ENCODE measurements around the gene STRIP1.
"Not testable (repeated sequence)": the region's sequence is repeated elsewhere in the genome, so short reads cannot be mapped to it uniquely, and the experiment has no call there.

Gene STRIP1

DNA sequence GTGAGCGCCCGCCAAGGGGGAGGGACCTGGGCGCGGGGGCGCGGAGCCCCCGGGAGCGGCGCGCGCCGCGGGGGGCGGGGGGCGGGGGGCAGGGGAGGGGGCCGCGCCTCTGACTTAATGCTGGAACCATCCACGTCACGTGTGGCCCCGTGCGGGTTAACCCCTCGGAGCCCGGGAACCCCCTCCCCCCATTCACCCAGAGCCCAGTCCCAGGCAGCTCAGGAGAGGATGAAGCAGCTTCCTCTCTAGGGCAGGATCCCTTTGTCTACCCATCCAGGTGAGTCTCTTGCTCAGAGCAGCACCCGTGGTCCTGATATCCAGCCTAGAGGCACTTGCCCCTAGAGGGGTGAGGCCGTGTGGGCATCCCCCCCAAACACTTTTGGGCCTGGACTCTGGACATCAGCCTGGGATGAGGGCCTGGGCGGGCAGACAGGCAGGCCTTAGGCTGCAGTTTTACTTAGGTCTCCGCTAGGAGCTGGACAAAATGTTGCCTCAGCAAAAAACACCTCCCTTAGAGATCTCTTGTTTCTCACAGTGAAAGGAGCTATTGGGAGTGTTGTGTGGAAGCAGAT lies 36.3 kb downstream of the STRIP1 start, which contains the start of gene ALX3:
Gene ALX3, minus strand, starts transcription at position 2 of the 572 bp plus-strand sequence. CDS start 60 bp downstream, outside the sequence.
- no peak for DNase-seq

DNA sequence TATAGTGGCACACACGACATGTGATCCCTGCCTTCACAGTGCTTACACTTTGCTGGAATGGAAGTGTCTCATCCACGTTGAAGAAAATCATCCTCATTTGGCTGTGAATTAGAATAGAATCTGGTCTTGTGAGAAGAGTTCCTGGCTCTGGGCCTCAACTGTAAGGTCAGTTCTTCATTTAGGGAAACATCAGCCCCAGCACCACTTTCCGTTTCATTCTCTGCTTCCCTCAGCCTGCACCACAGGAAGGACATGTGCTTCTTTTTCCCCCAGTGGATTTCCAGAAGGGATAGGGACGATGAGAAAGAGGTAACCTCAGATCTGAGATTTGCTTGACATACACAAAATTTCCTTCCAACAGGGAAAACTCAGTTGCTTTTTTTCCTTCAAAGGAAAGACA lies 39.7 kb downstream of the STRIP1 start:
- DNase-seq, result no peak

DNA sequence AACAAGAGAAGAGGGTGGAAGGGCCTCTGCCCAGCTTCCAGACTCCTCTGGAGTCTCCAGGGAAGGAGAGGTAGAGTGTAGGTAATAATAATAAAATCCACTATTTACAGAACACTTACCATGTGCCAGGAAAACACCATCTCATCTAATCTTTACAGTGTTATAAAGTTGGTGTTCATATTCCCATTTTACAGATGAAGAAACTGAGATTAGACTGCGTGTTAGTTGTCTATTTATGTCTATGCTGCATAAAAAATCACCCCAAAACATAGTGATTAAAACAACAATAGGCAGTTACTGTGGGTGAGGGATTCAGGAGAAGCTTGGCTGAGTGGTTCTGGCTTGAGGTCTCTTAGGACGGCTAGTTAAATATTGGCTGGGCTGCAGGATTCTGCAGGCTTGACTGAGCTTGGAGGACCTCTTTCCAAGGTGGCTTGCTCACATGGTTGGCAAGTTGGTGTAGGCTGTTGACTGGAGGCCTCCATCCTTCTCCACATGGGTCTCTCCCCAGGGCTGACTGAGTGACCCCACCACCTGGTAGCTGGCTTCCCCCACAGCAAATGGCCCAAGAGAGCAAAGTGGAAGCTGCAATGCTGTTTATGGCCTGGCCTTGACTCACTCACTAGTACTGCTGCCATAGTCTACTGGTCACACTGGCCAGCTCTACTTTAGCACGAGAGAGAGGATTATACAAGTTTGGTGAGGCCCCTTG lies 42.5 kb downstream of the STRIP1 start:
- DNase-seq, result no peak

DNA sequence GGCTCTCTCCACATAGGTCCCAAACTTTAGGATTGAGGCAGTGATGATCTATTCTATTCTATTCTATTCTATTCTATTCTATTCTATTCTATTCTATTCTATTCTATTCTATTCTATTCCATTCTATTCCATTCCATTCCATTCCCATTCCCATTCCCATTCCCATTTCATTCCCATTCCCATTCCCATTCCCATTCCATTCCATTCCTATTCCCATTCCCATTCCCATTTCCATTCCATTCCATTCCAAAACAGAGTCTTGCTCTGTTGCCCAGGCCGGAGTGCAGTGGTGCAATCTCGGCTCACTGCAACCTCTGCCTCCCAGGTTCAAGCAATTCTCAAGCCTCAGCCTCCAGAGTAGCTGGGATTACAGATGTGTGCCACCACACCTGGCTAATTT lies 45.6 kb downstream of the STRIP1 start:
- not testable (repeated sequence) for DNase-seq

DNA sequence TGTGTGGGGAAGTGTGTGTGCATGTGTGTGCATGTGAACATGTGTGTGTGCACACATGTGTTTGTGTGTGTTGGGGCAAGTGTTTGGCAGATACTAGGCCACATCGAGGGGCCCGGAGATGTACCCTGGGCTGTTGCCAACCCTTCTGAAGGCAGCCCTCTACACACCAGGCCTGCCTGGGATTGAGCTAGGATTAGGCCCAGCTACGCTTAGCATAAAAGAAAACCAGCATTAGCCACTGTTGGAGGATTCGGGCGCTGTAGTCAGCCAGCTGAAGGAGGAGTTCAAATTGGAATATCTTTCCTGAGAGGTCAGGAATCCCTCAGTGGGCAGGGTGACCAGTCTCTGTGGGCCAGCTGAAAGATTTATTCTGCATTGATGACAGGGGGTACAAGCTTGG lies 46.6 kb downstream of the STRIP1 start:
- DNase-seq, result no peak

DNA sequence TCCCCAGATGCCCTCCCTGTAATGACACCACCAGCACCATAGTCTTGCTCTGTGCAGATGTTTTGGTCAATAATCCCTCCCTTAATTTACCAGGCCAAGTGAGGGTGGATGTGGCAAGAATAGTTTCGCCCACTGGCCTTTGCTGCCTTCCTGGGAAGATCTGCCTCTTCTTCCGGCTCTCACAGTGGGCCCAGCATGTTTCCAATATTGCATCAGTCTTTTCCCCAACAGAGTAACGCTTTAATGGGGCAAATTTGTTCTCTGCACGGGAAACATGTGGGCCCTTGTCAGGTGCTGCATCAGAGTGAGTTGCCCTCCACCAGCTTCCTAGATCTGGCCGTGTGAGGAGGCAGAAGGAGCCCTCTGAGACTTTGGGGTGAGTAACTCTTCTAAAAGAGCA lies 48.1 kb downstream of the STRIP1 start:
- no peak for DNase-seq

DNA sequence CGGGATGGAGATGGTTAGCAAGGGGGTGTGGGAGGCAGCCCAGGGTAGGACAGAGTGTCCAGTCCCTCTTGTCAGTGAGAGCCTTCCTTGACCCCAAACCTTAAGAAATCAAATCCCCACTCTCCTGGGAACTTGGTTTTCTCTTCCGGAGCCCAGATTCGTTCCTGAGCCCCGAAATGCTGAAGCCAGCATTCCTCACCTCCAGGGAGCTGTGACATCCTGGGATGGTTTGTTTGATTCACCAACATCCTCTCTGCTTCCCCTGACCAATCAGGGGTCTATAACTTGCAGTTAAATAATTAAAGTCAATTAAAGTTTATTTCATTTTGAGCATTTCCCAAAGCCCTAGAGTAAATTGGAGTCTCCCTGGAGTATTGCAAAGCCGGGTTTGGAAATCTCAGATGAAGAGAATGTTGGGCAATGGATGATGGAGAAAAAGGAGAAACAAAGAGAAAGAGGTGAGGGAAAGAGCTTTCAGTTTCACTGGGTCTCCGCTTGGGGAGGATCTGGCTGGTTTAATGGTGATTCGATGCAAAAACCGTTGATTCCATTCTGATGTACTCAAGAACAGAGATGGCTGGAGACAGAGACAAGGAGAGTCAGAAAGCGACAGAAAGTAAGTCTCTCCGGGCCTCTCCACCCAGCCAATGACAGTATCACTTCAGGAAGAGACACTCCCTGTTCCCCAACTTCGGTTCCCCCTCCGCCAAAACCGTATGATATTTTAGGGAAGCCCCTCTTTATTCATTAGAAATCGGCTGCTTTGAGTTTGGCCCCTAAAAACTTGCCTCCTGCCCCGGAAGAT lies 48.8 kb downstream of the STRIP1 start:
- no peak for DNase-seq

DNA sequence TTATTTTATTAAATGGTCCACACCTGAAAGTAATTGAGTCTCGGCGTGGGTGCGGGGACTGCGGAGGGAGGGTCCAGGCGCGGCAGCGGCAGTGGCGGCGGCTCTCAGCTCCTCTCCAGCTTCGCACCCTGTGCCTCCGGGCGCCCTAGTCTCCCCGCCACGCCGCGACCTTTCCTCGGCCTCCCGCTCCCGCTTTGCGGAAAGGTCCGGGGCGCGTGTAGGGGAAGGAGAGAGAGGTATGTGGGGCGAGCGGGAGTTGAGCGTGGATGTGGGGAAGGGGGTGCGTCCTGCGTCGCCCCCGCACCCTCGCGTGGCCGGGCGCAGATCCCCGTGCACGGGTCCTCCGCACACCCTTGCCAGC lies 49.4 kb downstream of the STRIP1 start:
- no peak for DNase-seq

DNA sequence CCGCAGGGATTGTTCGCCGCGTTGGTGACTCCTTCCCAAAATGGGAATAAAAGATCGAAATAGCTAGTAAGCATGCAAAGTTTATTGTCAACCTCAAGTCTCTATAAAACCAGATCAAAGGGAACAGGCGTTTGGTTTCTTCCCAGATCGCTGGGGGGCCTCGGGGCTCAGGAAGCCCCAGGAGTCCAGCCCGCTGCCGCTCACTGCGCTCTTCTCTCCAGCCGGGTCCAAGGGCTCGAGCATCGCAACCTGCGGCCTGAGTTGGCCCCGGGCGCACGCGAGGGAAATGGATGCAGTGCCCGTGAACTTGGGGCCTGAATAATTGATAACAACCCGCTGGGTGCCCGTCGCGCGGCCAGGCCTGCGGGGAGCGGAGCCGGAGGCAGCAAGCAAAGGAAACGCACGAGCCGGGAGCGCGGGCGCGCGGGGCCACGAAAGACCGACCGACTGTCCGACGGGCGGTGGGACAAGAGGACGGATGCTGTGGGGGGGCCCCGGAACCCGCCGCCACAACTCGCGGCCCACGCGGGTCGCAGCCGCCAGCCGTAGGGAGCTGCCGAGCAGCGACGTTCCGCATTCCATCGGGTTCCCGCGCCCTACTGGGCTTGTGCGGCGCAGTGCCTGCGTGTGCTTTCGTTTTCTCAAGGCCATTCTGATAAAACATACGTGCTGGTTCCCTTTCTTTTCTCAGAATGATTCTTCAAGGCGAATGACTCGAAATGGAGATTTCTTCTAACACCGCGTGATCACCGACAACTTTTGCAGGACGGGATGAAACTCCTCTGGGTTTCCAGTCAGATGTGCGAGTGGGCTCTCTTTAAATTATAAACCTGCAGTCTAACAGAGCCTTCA lies 50.0 kb downstream of the STRIP1 start:
- no peak for DNase-seq

DNA sequence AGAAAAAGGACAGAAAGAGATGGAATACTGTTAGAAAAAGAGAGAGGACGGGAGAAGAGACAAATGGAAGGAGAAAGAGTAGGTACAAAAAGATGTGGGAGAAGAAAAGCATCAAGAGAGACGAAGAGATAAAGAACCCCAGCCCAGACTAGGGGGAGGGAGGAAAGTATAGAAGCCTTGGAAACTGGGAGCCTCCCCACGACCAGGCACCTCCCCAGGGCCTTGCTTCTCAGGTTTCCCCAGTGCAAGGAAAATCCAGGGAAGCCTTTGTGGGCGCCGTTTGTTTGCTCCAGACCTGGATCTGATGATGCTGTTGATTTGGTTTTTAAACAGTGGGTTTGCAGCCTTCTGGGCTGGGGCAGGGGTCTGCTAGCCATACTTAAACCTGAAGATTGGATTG lies 51.2 kb downstream of the STRIP1 start:
- DNase-seq, result no peak

DNA sequence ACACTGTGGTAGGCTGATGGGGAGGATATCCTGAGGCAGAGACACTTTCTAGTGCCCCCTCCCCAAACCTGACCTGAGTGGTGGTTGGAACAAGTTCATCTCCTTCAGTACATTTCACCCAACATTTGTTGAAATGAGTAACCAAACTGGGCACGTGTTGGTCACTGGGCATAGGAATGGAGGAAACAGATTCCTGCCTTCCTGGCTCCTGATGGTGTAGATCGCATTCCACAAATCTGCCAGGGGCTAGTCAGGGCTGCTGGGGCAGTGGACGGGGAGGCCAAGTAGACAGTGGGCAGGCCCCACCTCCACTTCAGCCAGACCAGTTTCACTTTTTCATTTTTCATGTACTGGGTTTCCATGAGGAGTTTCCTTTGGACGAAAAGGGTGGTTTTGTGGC lies 52.5 kb downstream of the STRIP1 start:
- no peak for DNase-seq

DNA sequence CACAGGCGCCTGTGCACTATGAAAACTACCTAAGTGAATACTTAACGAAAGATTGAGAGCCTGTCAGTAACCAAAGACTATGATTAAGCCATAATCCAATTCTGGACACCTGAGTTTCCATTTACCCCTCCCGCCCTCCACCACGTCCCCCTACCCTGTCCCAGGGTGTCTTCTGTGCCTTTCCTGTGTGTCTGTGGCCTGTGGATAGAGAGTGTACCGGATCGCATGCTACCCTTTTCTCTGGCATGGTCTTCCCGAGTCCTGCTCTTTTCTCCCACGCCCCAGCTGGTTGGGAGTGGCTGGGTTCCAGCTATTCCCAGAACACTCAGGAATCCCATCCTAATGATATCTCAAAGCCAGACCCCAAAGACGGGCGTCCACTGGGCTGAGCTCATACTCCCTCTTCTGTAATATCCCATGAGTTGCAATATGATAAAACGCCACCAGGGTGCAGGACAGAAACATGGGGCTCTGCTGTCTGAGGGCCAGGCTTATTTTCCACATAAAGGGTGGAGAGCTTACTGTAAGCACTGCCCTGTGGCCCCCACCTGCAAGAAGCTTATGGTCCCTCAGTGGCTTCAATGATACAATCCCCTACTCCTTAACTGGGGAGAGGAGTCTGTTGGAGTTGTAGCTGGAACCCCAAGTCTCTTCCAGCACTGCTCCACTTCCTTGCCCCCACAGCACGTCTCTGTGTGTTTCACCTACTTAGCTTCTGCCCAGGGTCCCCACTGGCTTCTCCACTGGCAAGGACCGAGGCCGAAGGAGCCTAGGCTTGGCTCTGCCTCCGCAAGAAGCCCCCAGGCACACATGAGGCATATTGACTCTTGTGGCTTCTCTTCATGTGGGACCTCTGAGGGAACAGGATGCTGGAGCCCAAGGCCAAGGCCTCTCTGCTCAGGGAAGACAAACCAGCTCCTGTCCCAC lies 53.7 kb downstream of the STRIP1 start:
- peak; percentile 26 for DNase-seq

DNA sequence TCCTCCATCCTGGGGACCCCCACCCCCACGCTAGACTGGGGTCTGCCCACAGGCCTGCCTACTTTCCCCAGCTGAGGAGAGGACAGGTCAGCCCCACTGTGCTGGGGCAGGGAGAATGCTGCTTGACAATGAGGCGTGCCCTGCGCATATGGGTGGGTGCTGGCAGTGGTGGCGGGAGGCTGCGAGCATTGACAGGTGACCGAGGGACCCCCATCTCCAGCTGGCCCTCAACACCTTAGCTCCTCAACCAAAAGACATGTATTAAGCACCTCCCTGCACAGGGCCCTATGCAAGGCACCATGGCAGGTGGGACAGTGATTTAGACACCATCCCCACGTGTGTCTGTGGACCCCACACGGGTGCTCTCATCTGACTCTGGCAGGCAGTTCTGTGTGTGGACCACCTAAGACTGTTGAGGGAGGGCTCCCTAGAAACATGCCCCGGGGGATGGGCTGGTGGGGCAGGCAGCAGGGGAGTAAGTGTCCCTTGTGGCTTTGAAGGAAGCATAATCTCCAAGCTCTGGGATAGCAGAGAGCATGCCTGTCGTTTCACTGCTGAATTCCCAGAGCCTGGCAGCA lies 54.4 kb downstream of the STRIP1 start:
- DNase-seq, result no peak

DNA sequence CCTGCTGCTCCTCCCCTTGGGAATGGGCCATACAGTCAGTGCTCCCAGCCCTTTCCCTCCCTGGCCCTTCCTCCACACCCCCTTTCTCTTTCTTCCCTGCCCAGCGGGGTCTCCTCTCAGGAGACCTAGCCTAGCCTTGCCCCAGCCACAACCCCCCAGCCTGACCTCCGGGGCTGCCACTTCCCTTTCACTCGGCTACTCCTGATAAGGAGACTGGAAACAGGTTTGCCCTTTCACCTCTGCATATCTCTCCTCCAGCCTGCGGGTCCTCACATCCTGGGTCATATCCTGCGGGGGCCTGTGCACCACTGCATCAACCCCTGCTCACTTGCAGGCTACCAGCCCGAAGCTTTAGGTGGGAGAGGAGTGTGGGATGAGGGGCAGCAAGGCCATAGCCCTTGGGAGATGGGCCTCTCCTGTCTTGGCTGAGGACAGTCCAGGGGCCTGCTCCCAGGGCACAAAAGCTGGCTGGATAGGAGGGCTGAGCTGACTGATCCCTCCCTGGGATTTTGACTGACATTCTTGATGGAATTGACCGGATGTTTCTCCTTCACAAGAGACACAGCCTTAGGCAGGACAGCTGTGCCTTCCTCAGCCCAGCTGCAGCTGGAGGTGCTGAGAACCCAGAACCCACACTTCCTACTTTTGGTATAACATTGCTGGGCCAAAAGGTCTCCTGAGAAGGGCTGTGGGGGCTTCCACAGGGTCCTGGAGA lies 55.3 kb downstream of the STRIP1 start:
- DNase-seq, result no peak

DNA sequence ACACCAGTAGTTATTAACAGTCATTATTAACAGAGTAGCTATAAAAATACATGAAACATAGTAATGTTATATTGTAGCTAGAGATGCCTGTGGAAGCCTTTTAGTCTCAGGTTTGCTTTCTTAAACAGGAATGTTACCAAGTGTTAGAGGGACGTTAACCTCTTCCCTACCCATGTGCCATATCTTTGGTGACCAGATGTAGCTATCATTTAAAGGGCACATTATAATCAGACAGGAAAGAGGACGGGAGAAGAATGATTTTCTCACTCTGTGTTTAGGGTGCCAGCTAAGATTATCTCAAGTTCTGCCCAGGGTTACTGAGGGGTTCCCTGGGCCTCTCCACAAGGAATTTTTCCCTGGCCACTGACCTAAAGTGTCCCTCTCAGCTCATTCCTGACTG lies 57.0 kb downstream of the STRIP1 start:
- DNase-seq, result no peak

DNA sequence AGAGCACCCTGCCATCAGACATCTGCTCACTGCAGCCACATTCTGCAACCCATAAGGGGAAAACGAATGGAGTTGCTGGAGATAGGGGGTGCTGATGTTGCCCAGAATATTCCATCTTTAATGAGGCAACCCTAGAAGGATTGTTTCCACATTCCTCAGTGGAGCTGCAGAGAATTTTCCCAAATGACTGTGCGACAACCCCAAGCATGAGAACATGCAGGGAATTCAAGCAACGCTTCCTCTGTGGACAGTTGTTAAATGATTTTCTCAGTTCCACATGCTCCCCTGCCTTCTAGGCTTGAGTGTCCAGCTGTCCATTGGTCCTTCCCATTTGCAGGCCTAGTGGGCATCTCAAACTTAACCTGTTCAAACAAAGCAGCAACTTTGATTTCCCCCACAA lies 57.4 kb downstream of the STRIP1 start:
- no peak for DNase-seq

DNA sequence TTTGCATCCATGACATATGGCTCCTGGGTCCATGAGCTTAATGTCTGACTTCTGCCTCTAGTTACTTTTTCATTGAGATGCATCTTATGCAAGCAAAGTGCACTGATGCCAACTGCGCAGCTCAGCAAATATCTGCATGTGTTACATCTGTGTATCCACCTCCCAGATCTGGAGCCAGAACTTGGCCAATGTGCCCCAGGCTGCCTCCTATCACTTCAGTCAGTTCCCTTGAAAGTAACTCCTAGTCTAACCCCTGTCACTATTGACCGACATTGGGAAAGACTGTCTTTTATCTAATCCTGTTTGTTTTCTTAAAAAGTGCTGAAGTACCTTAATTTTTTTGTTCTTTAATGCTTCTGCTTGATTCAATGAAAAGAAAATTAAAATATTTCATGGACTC lies 58.6 kb downstream of the STRIP1 start:
- no peak for DNase-seq

DNA sequence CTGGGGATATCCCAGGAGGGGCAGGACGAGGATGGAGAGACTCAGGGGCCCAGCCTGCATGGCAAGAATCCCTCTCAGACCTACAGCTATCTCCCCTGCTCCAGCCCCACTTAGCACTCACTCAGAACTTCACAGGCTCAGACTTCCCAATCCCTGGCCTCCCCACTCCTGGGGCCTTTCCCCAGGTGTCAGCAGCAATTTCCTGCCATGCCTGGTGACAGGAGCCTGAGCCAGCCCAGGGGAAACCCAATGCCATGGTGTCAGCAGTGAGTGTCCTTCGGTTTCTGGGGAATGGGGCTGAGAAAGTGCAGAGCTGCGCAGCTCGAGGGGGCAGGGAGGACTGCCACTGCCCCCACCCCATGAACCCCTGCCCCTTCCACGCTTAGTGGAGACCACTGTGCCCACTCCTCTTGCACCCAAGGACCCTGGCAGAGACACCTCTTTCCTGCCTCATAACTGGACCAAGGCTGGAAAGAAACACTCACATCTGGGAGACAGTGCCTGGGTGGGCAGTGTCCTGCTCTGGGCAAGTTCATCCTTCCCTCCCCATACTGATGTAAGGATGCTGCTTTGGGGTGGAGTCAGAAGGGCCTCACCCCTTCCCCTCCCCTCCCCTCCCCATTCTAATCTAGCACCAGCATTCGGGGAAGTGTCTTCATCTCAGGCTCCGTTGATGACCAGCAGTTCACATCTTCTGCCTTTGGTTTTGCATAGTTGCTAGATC lies 60.7 kb downstream of the STRIP1 start:
- no peak for DNase-seq

DNA sequence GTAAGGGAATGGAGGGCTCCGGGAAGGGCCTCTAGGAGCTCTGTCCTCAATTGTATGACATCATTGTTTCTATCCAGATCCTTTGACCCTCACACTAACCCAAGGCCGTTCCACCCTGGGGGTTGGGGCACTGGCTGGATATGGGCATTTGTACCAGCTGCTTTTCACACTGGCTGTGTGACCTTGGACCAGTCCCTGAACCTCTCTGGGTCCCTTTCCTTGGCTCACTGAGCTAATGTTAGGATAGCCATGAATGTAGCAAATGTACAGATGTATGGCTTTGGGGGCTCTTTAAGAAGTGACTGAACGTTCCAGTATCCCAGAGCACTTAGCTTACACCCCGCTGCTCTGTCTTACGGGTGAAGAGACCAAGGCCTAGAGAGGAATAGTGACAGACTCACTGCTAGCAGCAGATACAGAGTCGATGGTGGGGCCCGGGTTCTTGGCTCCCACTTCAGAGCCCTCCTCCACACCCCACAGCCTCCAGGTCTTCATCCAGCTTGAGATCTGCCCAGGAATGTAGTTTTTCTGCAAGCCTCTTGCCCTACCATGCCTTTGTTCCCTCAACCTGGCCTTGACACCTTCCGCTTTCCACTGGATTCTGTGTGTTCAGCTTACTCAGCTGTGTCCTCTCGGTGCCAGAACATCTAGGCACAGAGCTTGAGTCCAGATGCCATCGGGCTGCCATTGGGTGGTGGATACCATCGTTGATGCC lies 63.2 kb downstream of the STRIP1 start:
- DNase-seq, result no peak
